CMK (cell line): ENCODE results near the gene GABARAPL2.
A peak's percentile ranks its signal among the peaks of the same experiment; 100 is the strongest.
"Not testable (repeated sequence)": the region's sequence is repeated elsewhere in the genome, so short reads cannot be mapped to it uniquely, and the experiment has no call there.

Source experiments
- DNase-seq: peaks from one replicate; pipeline ENCODE4 v3.0.0-alpha.2; 2010; ENCODE audit warnings: low read depth

The GABARAPL2 gene, protein sequence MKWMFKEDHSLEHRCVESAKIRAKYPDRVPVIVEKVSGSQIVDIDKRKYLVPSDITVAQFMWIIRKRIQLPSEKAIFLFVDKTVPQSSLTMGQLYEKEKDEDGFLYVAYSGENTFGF

DNA sequence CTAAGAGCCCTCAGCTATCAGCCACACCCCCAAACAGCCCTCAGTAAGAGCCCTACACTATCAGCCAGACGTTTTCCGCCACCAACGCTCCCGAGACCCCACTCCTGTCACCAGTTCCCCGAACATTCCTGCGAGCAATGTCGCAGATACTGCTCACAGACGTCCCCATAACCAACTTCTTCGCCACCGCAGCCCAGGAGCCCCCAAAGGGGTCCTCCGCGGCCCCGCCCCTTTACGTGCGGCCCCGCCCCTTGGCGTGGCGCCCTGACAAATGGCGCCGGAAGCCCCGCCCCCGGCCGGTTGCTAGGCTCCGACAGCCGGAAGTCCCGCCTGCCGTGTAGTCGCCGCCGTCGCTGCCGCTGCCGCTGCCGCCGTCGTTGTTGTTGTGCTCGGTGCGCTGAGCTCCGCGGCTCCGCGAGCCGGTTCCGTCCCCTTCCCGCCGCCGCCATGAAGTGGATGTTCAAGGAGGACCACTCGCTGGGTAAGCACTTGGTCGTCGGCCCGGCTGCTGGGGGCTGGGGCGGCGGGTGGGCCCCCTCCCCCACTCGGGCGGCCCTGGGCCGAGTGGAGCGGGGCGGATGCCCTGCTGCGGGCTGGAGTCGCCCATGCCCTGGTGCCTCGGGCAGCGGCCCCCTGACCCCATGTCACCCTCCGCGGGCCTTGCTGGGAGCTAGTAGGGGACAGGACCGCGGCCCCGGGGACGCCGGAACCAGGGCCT lies at the start of gene GABARAPL2:
Gene GABARAPL2, plus strand, starts transcription at position 340 of the 718 bp plus-strand sequence. Its CDS starts 108 bp downstream, at position 448.
- peak; percentile 60 for DNase-seq

DNA sequence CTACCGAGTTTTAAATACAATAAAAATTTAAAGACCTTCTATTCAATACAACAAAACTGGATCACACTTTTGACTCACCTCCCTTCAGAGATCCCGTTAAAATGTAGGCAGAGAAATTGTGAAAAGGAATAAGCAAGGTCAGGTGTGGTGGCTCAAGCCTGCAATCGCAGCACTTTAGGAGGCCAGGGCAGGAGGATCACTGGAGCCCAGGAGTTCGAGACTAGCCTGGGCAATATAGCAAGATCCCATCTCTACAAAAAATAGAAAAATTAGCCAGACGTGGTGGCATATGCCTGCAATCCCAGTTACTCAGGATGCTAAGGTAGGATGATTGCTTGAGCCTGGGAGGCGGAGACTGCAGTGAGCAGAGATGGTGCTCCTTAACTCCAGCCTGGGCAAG lies 47.0 kb upstream of the GABARAPL2 start:
- no peak for DNase-seq

DNA sequence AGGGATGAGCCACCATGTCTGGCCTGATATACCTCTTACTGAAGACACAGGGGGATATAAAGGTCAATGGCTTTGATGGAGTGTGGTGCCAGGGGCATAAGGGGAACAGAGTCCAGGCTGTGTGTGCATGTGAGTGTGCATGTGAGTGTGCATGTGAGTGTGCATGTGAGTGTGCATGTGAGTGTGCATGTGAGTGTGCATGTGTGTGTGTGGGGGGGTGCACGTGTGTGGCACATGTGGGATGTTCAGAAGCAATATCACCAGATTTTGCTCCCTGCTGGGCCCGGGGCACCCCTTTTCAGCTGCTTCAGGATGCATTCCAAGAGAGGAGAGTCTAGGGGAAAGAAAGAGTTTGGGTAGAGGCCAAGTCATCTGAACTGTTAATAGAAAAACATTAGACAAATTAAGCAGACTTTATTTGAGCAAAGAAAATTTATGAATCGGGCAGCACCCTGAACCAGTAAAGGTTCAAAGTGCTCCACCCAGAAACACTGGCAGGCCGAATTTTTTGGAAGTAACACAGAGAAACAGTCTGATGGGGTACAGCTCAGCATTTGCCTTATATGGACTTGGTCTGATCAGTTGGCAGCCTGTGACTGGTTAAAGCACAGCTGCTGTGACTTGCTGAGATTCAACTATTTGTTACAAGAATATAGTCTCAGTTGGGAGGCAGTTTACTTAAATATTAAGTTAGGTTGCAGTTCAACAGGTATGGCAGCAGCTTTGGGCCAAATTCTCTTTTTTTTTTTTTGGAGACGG lies 40.0 kb upstream of the GABARAPL2 start:
- no peak for DNase-seq

DNA sequence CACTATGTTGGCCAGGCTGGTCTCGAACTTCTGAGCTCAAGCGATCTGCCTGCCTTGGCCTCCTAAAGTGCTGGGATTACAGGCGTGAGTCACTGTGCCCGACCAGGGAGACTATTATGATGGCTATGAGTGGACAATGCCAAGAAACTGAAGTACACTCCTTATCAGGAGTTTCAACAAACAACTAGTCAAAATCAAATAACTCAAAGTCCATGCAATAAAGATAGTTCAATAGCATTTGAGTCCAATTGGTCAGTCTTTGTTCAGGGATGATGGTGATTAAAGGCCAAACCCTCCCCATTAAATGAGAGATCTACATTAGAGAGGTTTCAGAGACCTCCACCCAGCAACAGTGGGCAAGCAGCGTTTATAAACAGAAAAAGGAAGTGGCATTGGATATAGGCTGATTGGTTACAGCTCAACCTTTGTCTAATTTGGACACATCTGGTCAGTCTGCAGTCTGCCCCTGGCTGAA lies 38.3 kb upstream of the GABARAPL2 start:
- no peak for DNase-seq

DNA sequence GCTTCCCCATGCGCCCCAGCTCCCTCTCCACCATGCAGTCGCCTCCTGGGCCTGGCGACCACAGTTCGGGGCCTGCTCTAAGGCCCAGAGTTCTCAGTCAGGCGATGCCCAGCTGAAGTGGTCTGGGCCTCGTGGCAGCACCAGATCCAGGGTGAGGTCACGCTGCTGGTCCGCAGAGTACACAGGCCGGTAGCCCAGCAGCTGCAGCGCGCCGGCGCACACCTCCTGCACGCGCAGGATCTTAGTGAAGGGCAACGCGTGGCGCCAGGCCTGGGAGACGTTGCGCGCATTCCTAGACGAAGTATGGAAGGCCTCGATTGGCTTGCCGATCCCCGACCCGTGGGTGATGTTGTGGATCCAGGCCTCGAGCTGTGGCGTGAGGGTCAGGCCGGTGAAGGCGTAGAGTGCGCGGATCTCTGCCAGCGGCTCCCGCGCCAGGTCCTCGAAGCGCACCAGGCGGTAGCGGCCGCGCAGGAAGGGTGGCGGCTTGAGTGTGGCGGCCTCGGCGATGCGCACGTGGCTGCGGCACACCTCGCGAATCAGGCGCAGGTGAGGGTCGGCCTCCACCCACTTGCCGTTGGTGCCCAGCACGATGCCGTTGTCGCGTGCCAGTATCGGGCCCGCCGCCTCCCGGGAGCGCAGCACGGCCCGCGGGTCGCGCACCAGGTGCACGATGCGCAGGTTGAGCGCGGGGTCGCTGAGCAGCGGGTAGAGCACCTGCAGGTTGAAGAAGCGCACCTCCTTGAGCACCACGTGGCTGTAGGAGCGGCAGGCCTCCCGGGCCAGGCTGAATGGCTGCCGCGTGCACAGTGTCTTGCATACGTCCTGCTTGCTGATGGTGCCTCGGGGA lies 36.9 kb upstream of the GABARAPL2 start:
- DNase-seq, result no peak

DNA sequence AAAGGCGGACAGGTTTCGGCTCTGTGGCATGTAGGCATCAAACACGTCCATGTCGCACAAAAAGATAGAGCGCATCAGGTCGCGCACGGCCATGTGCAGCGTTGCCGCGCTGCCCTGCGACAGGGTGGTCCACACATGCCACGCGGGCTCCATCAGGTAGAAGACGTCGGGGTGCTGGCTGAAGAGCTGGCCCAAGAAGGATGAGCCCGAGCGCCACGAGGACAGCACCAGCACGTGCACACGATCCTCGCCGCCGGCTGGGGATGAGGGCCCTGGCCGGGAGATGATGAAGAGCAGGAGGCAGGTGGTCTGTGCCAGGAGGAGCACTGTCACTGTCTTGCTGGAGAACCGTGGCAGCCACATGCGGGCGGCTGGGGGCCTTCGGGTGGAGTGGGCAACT lies 36.2 kb upstream of the GABARAPL2 start:
- DNase-seq, result no peak

DNA sequence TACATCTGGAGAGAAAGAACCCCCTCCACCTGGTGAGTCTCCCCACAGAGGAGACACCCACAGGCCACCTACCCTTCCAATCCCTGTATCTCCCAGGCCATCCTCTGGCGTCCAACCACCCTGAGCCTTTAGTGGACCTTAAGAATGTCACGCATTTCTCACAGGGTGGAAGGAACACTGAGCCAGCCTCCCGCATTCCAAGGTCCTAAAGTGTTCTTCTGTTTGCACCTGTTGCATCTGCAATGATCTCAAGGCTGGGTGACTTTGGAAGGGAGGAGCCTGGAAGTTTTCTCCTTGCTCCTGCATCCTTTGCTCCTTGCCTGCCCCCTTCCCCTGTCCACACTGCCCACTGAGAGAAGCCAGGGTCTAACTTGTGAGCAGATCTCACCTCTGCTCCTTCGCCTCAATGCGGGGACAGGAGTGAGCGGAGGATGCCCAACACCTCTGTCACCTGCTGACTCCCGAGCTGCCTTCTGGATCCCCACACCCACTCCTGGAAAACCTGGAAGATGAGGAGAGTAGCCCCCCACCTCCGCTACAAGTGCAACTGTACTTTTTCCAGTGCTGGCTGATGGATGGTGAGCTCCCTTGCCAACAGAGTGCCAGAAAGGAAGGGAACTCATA lies 33.9 kb upstream of the GABARAPL2 start:
- DNase-seq, result no peak

DNA sequence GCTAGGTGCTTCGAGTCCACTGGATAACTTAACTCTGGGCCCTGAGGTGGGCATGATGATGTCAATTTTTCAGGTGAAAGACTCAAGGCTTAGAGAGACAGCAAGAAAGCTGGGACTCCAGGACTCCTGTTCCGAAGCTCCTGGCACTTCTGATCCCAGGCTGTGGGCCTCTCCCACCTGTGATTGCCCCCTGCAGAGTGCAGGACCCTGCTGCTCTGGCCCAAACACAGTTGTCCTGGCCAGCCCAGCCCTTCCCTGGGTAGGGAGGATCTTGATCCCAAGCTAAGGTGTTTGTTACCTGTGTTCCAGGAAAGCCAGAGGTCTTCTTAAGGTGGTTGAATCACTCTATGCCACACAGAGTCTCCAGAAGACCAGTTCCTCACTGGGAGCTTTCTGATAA lies 33.4 kb upstream of the GABARAPL2 start:
- DNase-seq, result no peak

DNA sequence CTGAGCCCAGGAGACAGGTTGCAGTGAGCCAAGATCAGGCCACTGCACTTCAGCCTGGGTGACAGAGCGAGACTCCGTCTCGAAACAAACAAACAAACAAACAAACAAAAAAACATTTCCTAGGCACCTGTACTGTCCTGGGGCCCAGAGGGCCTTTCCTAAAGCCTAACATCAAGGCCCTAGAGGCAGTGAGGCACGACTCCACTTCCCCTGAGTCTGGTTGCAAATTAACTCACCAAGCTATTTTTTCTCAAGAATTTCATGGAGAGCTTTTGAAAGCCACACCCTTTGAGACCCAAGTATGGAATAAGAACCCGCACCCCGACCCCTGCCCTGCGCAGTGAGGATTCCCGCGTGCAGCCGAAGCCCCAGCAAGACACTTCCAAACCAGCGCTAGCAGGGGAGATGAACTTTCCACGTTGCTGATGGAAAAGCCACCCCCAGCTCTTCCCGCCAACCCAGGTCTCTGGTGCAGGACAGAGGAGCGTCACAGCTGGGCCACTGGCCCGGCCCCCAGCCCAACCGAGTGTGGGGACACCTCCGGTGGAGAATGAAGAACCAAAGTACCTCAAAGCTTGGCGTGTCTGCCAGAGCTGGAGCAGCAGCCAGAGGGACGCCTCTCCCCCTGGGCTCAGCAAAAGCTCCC lies 31.5 kb upstream of the GABARAPL2 start:
- DNase-seq, result no peak

DNA sequence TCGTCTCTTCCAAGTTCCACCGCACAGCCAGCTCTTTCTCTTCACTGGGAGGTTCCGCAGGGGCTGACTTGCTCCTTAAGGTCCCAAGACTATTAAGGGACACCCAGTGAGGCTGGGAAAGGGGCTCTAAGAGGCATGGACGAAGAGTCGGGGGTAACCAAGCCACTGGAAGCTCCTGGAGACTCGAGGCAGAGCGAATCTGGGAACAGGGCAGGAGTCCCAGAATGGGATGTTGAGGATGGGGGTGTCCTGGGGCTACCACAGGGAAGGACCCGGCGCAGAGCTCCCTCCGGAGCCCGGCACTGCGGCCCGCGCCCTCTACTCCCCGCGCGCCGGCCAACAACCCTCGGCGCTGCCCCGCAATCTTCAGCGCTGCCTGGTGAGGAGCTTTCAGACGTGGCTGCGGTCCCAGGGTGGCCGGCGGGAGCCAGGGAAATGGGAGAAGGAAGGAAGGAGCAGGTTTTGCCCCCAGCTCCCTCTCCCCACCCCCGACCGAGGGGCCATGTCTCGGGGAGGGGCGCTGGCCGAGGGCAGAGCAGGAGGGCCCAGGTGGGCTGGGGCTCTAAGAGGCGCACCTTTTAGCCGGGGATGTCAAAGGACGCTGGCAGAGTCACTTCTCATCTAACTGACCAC lies 30.9 kb upstream of the GABARAPL2 start:
- no peak for DNase-seq

DNA sequence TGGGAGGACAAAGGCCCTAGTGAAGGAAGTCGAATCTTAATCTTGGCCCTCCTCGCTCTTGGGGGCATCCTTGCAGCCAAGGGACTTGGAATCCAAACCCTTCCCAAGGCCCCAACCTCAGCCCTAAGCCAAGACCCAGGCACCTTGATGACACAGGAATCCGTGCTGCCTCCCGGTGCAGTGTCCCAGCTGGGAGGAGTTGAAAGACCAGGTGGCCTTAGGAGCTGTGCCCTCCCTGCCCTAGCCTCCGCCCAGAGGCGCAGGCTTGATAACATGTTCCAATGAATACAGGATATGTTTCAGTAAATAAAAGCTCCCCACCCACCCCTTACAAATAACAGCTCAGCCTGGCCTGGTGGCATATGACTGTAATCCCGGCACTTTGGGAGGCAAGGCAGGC lies 30.3 kb upstream of the GABARAPL2 start, which contains the start of gene CHST5:
Gene CHST5, minus strand, starts transcription at position 208 of the 400 bp plus-strand sequence. CDS start 5,724 bp downstream, outside the sequence.
- no peak for DNase-seq

DNA sequence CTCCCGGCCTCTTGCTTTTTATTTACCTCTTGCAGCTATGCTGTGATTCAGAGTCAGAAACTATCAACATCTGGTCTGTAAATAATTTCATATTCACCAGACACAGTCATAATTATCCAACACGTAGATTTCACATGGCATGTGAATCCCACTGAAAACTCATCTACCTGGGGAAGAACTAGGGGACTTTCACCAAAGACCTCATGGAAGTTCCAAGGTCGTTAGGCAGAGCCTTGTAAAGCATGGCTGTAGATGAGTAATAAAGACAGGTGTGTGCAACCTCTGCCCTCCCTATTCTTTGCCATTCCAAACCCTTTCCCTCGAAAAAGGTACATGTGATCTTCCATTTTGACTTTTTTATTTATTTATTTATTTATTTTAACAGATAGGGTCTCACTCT lies 28.4 kb upstream of the GABARAPL2 start:
- DNase-seq, result no peak

DNA sequence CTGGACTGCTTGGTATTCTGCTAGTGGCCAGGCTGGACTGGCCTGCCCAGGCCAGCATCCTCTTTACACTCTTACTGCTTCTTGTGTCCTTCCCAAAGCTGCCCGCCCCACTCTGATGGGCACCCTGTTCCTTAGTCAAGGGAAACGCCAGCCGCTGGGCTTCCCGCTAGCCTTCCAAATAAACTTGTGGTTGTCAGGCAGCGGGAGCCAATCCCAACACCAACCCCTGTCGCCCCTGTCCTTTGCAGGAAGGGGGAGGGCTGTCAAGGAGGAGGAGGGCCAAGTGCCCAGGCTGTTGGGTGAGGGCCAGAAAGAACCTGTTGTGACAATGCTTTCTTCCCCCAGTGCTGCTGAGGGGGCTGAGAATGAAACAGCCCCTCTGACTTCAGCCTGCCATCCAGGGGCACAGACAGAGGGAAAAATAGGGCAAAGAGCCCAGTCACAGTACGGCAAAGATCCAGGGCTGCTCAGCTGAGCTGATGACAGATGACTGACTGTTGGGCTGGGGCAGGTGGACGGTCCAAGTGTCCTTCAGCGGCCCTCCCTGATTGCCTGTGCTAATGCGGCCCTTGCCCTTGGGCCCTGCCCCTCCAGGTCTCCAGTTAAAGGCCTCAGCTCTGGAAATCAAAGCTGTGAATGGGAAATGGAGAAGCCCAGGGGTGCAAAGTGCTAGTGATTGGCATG lies 27.2 kb upstream of the GABARAPL2 start:
- DNase-seq, result not testable (repeated sequence)

DNA sequence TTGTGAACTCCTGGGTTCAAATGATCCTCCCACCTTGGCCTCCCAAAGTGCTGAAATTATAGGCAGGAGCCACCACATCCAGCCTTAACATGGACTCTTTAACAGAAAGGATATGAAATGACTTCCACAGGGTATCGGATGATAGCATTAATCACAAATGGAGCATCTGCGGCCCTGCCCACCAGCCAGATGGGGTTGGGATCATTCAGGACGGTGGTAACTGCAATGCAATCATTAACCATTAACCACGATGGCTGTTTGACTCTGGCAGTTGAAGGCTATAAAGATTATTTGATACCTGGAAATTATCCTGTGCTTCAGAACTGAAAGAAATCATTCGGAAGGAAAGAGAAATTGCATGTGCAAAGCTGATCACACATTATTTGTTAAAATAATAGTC lies 24.9 kb upstream of the GABARAPL2 start:
- no peak for DNase-seq

DNA sequence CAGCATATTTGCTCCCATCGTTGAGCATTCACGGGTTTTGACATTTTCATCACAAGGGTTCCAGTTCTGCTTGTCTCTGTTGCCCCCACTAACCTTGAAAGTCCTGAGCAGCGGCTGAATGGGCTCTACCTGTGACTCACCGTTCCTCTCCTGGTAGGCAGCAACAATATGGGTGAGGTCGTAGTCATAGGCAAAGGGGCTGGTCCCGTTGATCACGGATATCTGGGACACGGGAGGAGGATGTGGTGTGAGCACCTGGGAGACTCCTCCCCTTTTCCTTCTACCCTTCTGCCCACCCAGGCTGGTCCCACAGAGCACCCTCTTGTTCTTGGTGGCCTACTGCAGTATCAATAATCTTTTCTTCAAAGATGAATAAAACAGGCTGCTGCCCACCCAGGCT lies 23.7 kb upstream of the GABARAPL2 start:
- not testable (repeated sequence) for DNase-seq

DNA sequence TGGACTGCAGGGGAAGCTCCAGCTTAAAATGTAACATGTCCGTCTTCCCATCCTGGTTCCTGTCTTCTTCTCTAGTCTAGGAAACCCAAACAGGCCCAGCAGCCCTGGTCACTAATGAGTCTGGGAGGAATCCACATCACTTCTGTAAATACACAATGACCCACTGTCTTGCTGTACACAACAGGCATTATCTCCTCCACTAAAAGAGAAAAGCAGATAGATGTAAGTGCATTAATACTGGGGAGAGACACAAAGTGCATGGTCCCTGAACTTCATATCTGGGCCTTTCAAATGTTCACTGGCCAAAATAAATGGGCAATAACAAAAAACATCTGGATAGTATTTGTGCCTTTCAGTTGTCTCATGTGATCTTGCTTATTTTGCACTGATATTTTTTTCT lies 20.3 kb upstream of the GABARAPL2 start:
- not testable (repeated sequence) for DNase-seq

DNA sequence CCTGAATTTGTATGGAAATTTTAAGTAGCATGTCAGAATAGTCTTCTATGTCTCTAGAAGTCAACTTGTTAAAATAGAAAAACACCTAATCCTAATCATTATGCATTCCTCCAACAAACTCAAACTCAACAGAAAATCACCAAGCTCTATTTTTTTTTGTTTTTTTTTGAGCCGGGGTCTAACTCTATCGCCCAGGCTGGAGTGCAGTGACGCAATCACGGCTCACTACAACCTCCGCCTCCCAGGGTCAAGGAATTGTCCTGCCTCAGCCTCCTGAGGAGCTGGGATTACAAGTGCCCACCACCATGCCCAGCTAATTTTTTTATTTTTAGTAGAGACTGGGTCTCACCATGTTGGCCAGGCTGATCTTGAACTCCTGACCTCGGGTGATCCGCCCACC lies 19.9 kb upstream of the GABARAPL2 start:
- DNase-seq, result no peak

DNA sequence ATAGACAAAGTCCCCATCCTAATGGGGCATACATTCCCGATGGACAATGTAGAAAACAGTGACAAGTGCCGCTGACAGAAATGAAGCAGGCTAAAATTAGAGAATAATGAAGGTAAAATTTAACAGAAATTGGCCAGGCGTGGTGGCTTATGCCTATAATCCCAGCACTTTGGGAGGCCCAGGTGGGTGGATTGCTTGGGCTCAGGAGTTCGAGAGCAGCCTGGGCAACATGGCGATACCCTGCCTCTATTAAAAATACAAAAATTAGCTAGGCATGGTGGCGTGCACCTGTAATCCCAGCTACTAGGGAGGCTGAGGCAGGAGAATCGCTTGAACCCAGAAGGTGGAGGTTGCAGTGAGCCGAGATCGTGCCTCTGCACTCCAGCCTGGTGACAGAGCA lies 17.7 kb upstream of the GABARAPL2 start:
- not testable (repeated sequence) for DNase-seq

DNA sequence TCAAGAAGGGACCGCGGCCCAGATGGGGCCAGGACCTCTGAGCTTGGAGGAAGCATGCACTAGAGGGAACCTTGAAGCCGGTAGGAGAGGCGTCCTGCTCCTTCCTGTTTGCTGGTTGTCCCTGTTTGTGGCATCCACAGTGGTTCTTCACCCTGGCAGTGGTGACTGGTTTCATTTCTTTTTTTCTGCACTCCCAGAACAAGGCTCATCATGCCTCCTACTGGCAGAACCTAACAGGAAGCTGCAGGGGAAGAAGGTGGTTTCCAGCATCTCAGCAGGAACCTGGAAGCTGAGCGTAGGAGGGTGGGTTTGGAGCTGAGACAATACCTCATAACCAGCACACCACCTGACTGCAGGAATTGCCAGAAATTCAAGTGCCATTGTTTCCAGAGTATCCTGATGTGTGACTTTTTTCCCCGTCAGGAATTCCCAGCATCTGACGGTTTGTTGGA lies 15.9 kb upstream of the GABARAPL2 start:
- peak; percentile 14 for DNase-seq

DNA sequence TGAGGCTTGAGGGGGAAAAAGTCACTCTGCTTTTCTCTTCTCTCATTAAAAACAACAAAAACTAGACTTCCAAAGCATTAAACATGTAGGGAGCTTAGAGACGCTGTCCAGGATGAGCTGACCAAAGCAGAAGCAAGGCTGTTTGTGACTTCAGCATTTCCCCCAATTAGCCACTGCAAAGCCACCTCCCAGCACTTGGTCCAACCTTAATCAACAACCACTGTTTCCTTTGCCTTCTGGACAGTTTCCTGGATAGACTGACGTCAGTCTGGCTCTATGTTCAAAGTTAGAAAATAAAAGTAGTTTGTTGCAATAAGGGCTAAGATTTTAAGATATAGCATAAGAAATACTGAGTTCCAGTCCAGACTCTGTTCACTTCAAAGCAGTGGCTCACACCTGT lies 13.2 kb upstream of the GABARAPL2 start:
- no peak for DNase-seq
